Stimulated activated CD8-positive, alpha-beta memory T cell treated with anti-CD3 and anti-CD28 coated beads, Interleukin-7, amount 100 ng/mL, for 48 hours (primary cell): ENCODE measurements around the gene ELP5.
"Not testable (repeated sequence)": the region's sequence is repeated elsewhere in the genome, so short reads cannot be mapped to it uniquely, and the experiment has no call there.

Experiments
- DNase-seq, 2 donors: peaks; one replicate each; pipeline ENCODE4 v3.0.0-alpha.2; 2020; ENCODE audit warnings: low read depth in 1 of 2; ENCODE audit errors: extremely low read depth in 1 of 2

Gene ELP5

DNA sequence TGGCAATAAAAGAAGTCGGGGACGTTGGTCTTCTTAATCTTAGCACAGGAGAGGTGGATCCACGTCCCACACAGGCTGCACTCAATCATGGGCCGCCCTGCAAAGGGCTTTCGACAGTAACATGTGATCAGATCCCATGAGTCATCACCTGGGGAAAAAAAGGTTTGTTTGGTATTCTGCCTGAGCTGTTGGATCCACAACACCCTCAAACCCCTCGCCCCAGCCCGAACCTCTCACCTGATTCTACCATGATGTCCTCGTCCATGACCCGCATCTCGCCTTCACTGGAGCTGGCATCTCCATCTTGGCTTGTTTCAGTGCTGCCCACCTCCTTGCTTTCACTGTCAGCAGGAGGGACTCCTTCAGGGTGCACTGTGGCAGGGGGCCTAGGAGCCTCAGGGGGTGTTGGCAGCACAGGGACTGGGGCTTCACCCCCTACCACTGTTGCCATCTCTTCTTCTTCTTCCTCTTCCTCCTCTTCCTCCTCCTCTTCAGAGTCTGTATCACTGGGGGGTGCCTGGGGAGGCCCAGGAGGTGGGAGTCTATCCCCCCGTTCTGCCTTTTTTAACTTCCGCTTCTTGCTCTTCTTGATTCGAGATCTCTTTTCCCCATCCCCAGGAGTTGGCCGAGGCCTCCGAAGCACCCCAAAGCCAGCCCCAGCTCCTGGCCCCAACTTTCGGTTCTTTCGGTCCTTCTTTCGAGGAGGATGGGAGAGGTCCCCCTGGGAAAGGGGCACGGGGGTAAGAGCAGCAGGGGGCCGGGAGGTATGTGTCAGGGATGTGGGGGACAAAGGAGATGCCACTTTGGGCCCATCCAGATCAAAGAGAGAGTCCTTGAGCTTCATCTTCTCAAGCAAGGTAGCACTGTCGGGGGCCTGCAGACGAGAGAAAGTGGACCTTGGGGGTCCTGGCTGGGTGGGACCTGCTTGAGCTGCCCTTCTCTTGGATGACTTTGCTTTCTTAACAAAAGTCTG, 16.0 kb upstream of the ELP5 start:
- no peak for DNase-seq

DNA sequence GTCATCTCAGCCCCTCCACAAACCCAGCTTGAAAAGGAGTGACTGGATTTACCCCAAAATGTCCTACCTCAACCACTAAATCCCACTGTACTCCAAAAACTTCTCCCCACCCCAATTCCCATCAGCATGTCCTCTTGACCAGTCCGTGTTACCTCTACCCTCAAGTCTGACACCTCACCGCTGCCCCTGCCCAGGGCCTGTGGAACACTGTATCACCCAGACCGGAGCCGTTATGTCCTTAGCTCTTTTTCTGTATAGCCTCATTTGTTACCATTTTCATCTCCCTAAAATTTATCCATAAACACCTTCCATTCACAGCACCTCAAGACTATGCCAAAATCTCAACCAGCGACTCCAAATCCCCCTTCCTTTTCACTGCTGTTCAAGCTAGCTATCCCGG, 15.2 kb upstream of the ELP5 start:
- no peak for DNase-seq

DNA sequence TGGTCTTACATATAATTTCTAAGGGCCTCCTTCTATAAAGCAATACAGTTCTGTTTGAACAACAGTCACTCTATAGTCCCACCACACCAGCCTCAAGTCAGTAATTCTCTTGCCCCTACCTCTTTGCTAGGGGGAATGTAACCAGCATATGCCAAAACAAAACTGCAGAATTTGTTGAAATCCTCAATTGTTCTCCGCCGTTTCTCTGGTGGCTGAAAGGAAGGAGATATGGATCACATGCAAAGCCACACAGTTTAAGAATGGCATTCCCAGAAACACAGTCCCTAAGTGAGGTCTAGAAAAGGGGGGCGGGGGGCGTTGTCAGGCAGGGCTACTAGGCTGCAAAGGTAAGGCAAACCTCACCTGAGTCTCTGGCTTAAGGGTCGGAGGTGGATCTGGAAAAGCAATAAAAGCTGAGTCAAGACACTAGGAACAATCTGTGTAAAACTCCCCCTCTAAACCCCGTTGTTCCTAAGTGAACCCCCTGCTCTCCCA, 14.7 kb upstream of the ELP5 start:
- DNase-seq = no peak

DNA sequence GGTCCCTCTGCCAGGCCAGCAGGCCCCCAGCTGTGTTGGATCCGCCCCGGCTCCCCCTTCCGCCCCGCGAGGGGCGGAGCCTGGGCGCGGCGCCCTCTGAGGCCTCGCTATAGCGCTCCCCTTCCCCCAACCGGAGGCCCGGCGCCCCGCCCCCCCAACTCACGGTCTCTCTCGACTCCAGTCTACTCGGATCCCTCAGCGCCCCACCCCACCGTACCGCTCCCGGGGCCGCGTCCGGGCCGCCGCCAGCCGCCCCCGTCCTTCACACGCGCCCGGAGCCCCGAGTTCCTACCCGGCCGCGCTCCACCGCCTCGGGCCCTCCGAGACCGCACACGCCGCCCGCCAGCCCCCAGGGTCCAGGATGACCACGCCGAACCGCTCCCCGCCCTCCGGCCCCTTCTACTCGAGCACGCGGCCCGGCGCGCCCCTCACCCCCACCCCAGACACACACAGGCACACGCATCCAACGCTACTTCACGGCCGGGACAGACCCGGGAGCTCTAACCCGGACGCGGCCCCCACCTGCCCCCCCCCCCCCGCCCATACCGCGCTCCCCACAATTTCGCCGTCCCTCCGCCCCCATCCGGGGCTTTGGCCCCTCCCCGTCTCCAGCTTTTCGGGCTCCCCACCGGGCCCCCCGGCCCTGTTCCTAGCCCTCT, 14.1 kb upstream of the ELP5 start:
- DNase-seq = peak; percentile 79 to 86

DNA sequence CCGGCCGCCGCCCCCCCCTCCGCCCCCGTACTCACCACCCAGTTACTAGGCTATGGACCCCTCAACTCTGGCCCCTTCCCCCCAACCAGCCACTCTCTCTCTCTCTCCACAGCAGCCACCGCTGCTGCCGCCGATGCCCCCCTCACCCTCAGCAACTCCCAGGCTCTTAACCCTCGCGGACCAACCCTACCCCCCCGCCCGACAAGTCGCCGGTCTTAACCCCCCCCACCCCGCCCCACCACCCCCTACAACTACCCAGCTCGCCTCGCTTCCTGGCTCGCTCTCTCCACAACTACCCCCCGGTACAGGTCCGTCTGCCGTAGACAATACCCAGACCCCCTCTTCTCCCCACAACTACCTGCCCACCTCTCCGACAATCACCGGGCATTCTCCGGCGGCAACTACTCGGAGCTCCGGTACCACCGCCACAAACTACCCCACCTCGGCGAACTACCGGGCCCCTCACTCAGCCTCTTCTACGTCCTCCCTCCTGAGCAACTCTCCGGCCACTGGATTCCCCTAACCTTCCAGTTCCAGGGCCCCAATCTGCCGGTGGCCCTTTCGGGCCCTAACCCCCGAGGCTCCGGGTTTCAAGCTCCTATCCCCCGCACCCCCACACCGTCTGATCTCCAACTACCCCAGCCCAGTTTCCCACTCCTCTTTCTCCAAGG, 13.5 kb upstream of the ELP5 start:
- DNase-seq = no peak

DNA sequence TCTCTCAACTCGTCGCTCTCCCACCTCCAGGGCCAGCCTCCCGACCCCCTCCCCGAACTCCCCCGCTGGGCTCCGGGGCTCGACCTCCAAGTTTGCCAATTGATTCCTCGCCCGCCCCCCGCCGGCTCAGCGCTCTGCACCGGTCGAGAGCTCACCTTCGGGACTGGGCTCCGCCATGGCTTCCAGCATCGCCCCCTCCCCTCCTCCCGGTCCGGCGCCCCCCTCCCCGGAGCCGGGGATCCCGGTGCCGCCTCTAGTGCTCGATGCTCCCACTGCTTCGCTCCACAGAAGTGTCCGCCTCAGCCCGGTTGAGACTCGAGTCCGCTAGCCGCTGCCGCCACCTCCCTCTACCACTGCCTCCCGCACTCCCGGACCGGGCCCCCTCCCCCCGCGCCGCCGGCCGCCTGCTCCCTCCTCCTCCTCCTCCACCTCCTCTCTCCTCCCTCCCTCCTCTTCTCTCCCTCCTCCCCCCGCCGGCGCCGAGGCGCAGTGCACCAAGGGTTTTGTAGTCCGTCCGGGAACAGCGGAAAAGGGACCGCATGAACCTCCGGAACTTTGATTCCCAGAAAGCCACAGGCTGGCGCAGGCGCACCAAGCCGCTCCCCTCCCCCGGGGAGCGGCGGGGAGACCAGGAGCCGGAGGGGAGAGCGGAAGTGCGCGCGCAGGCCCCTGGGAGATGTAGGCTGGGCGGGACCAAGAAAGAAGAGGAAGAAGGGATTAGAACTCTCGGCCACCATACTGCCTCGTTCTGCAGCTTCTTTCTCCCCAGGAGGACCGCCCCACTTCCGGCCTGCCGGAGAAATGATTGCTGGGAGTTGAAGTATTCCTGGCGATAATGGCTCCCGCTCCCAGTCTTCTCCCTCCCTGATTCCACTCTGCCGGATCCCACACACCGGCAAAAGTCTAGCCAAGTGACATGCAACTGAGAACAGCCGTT, 12.7 kb upstream of the ELP5 start, which contains the start of gene PHF23:
TSS of gene PHF23 (minus strand) at position 367 of the 937 bp plus-strand sequence. CDS start at position 189, 178 bp downstream.
- peak; percentile 96 for DNase-seq

DNA sequence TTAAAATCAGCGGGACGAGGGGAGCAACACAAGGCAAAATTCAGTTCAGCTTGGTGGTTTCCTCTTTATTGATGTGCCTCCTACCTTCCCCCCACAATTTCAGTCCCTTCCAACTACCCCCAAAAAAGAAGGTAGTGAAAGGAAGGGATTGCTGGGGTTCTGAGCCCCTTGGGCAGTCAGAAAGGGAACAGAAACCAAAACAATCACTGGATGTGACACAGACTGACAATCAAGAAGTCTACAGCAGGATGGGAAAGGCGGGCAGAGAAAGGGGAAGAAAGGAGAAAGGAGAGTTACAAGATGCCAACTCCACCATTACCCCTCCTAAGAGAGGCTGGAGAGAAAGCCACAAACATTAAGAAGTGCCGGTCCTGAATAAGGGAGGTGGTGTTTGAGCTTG, 11.6 kb upstream of the ELP5 start:
- DNase-seq = no peak

DNA sequence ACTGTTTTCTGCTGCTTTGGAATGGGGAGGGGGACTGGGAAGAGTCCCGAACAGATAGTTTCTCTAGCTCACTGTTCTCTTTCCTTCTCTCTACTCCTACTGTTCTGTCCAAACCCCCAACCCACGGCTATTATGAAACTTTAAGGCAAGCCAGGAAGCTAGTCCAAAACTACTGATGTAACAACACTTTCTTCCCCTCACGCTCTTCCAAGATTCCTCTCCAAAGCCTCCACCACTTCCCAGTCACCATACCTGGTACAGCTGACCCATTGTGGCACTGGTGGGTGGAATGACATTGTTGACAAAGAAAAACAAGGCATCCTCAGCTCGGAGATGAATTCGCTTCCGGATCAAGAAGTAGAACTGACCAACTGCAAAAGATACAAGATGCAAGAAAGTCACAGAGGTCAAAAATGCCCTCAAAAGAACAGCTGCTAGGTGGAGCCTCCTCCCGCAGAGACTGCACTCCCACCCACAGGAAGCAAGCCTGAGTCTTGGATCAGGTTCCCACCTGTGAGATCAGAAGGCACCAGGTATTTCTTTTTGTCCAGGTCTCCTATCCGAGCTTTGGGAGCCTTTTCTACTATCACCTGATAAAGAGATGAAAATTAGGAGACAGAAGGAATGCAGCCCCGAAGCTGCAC, 10.8 kb upstream of the ELP5 start:
- no peak for DNase-seq

DNA sequence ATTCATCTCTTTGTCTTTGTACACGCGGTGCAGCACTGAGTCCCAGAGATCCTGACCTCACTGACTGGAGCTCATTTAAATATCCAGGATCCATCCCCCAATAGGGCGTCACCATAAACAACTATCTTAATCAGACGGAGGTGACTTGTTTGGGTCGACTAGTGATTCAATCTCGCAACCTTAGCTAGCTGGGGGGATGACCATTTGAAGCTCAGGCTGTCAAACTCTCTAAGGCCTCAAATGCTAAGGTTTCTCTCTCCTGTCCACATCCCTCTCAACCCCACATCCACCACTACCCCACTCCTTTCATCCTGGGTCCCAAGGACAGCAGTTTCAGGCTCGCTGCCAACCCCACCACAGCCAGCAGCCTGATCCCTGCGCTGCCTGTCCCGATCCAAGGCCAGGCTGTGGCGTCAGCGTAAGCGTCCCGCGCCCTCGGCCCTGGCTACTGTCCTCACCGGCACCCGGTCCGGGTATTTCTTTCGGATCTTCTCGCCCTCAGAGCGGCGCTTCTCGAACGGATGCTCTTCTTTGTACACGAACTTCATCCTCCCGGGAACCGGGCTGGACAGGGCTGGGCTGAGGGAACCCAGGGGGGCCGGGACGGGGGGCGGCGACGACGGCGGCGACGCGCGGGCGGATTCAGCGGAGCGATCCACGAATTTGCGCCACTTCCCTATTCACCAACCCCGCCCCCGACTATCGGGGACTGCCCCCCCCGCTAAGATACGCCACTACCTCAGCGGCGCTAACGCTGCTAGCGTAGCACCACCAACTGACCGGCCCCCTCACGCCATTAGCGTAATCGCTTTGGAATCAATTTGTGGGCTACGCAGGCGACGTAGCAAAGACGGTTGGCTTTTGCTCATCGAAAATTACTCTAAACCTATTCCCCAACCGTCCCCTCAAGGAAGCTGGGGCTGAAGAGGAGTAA, 10.0 kb upstream of the ELP5 start, which contains the start of gene GABARAP:
TSS of gene GABARAP (minus strand) at position 667 of the 934 bp plus-strand sequence. CDS start at position 548, 119 bp downstream.
- DNase-seq = peak; percentile 80 to 83

DNA sequence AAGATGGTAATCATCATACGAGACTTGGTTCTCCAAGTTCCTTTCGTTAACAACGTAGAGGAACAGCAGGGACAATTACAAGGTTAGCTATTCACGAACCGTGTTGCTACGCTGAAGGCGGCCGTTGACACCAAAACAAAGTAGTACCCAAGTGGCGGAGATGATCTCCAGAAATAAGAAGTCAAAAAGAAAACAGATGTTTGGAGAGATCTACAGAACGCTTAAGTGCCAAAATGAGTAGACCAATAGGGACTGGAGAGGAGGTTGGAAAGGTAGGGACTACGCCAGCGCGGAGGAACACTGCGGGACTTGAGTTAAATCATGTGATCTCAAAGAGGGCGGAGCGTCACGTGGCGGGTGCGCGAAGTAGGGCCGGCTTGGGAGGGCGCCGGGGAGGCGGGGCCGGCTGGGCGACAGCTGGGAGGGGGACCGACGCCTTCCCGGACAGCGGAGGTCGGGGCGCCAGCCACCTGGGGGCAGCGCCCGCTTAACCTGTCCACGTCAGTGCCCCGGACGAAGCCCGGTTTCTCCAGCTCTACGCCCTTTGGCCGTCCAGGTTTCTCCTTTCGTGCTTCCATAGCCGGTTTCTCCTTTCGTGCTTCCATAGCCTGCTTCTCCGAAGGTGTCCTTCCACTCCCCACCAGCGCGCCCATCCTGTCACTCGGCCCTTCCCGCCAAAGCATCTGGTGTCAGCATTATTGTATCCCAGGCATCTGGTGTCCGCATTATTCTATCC, 9.1 kb upstream of the ELP5 start:
- peak; percentile 82 to 84 for DNase-seq

DNA sequence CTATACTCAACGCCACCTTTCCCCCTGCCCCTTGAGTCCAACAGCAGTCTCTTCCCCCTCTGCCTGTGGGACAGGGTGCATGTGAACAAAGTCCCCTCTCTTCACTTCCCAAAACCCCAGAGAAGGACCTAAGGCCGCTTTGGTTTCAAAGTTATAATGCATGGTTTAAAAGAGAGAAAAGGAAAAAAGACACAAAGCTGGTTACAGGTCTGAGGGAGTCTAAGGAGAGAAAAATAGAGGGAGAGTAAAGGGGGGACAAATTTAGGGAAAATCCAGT, 8.6 kb upstream of the ELP5 start:
- no peak for DNase-seq

DNA sequence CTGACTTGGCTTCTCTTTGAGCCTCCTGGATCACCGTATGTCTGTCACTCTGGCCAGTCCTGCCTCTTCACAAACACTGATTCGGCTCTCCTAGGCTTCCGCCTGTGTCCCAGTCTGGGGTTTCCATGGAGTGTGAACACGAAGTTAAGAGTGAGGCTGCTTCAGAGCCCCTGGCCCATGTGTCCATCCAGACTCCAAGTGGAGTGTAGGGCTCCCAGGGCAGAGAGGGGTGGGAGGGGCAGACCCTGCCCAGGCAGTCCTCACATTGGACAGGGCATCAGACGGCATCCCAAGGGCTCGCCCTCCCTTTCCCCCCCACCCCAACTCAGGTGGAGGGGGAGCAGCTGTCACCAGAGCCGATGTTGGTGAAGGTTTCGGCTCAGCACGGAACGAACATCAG, 8.2 kb upstream of the ELP5 start:
- DNase-seq = not testable (repeated sequence)

DNA sequence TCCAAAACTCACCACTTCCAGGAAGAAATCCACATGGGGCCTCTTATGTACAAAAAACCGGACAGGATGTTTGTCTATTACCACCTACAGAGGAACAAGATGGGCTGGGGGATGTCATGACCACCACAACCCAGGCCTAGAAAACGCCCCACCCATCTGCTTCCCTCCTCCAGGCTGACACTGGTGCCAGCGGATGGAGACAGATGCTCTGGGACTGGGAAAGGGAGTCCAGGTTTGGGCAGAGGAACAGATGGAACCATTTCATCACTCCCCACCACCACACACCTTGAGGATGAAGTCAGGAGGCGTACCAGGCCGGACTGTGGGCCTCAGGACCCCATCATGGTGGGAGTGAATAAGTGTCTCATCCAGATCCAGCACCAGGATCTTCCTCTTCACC, 5.2 kb upstream of the ELP5 start:
- no peak for DNase-seq

DNA sequence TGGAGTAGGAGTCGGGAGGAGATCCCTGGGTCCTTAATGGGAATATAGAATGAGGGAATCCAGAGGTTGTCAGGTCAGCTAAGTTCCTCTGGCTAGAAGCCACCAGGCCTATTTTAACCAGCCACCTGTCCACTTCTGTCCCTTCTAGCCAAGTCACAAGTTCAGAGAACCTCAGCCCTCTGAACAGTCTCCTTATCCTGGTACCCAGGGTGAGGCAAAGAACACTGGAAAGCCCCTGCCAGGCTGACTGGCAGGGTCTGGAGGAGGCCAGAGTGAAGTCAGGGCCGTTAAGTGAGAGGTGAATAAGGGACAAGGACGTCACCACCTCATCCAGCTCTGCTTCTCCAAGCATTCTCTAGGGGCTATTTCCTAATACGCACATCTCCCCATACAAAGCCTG, 3.2 kb upstream of the ELP5 start:
- DNase-seq = no peak

DNA sequence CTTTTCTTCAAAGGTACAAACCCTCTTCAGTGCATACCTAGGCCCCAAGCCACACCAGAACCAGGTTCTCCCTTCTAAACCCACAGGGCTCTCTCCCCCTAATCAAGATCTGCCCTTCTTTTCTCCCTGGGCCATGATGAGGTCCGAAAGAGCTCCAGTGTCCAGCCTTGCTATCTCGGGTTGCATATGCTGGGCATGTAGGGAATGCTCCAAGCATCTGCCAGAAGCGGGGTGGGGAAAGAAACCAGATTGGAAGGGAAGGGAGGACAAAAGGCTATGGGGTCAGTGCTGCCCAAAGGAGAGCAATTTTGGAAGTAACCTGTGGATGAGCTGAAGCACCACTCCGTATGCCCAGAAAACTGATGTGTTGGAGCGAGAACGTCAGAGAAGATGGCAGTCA, 2.8 kb upstream of the ELP5 start:
- DNase-seq = no peak

DNA sequence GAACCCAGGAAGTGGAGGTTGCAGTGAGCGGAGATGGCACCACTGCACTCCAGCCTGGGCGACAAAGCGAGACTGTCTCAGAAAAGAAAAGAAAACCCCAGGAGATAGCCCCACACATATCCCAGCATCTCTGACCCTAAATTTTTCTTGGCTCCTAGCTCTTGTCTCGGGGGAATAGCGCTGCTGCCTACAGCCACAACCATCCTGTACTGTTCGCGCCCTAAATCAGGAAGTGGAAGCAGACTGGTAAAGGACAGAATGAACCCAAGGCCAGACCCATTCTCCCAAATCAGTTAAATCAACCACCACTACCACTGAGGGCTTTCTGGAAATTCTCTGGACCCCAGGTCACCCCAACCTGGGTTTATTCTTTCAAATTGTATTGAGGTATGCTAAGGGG, 2.2 kb upstream of the ELP5 start:
- no peak for DNase-seq

DNA sequence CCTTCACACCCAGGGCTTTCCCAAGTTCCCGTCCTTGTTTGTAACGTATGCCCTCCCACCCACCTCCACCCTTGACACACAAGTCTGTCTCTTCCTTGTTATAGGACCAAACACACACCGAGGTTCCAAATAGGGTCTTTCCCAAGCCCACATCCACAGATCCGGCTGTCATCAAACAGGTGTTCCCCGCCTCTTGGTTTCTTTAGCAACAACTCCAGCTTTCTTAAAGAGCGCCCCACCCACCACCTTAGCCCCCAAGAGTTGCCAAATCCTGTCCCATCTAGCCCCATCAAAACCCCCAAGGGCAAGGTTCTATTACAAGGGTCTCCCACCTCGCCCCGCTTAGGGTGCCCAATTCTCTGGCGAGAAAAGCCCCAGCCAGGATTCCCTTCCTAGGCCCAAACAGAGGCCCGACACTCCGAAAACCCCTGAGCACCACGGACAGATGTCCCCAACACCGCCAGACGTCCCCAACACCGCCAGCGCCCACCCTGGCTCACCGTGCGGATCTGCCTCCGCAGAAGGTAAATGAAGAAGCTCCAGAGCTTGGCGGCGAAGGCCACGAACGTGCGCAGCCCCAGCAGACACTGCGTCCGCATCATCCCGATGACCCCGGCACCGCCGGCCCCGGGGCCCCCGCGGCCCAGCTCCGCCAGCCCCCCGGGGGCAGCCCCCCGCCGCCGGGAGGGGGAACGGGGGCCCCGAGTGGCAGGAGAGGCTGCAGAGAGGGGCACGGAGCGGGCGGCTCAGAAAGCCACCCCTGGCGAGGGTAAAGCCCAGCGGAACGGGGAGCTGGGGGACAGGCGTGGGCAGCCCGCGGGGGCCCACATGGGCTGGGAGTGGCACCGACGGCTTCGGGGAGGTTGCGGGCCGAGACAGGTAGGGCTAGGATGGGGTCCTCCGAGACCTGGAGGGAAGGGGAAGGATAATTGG, 1.1 kb upstream of the ELP5 start:
- no peak for DNase-seq
